DOHH2 (cell line): ENCODE data around the gene SRPK2.

Source experiments
- EZH2phosphoT487 ChIP-seq: fragments of 200-600 bp; sonication (generic); IDR thresholded peaks from 2 replicates; pipeline ENCODE4 v1.6.1; 2017; ENCODE audit warnings: borderline replicate concordance, mild to moderate bottlenecking, antibody characterized with exemption, low read length, moderate library complexity, mixed read lengths
- TF ChIP-seq, protein P1 (sequence below): fragments of 200-600 bp; sonication (generic); IDR thresholded peaks from one replicate; pipeline ENCODE4 v1.5.1; 2014; ENCODE audit warnings: antibody characterized with exemption, mild to moderate bottlenecking, low read depth, low read length; ENCODE audit not compliant: poor library complexity, severe bottlenecking

DNA sequence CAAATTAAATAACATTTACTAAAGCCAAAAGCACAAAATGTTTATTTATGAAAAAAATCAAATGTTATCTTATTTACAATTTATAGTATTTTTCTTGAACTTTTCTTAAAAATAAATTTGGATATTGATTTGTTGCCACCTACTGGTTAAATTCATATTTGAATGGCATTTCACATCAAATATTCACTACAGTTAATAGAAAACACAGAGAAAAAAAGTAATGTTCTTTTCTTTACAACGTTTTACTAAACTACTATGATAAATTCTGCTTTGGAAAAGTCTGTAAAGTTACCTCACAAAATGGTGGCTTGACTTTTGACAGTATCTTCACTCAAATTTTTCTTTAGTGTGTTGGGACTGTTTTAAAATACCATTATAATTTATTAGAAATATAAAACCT is 52.7 kb downstream of the SRPK2 start:
- TF ChIP-seq, protein P1, sequence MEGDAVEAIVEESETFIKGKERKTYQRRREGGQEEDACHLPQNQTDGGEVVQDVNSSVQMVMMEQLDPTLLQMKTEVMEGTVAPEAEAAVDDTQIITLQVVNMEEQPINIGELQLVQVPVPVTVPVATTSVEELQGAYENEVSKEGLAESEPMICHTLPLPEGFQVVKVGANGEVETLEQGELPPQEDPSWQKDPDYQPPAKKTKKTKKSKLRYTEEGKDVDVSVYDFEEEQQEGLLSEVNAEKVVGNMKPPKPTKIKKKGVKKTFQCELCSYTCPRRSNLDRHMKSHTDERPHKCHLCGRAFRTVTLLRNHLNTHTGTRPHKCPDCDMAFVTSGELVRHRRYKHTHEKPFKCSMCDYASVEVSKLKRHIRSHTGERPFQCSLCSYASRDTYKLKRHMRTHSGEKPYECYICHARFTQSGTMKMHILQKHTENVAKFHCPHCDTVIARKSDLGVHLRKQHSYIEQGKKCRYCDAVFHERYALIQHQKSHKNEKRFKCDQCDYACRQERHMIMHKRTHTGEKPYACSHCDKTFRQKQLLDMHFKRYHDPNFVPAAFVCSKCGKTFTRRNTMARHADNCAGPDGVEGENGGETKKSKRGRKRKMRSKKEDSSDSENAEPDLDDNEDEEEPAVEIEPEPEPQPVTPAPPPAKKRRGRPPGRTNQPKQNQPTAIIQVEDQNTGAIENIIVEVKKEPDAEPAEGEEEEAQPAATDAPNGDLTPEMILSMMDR = no peak
- TF ChIP-seq EZH2phosphoT487 = no peak
